Peyer's patch (tissue), 4 donors: ENCODE measurements around the gene SASH1. TPM values are rescaled to one million over a fixed set of nuclear protein-coding genes. Genes with fewer than 3 reads are reported as not detected.

Experiments used
- DNase-seq, 3 donors: peaks; one replicate each; pipeline ENCODE4 v3.0.0-alpha.2; 2017 to 2019
- H3K27ac ChIP-seq, 4 donors: fragments of 200-600 bp; sonication (generic); one replicate each; pipeline ENCODE4 v1.5.1; 2016 to 2019
- H3K27me3 ChIP-seq, 2 donors: fragments of 200-600 bp; sonication (generic); one replicate each; pipeline ENCODE4 v1.5.1; 2019
- H3K36me3 ChIP-seq, 3 donors: fragments of 200-600 bp; sonication (generic); one replicate each; pipeline ENCODE4 v1.5.1; 2016 to 2019
- H3K4me1 ChIP-seq, 4 donors: fragments of 200-600 bp; sonication (generic); one replicate each; pipeline ENCODE4 v1.5.1; 2016 to 2019
- H3K4me3 ChIP-seq, 4 donors: fragments of 200-600 bp; sonication (generic); 1 replicate in 3 of 4; 2 replicates in 1 of 4; pipeline ENCODE4 v1.5.1; 2016 to 2019; ENCODE audit warnings: mild to moderate bottlenecking in 1 of 4
- H3K9me3 ChIP-seq, 4 donors: fragments of 200-600 bp; sonication (generic); one replicate each; pipeline ENCODE4 v1.5.1; 2016 to 2019; ENCODE audit warnings: mild to moderate bottlenecking in 1 of 4
- CTCF ChIP-seq, 6 experiments: fragments of 450-650 bp in 4 of 6; fragments of 200-600 bp in 2 of 6; sonication (generic) in 1 of 6; IDR thresholded peaks; one replicate each; pipeline ENCODE4 v1.5.1; 2017 to 2019; ENCODE audit warnings: antibody characterized with exemption in 6 of 6, mild to moderate bottlenecking in 3 of 6, moderate library complexity in 1 of 6
- POLR2A ChIP-seq, 2 donors: fragments of 450-650 bp; IDR thresholded peaks; one replicate each; pipeline ENCODE4 v1.5.1; 2017; ENCODE audit warnings: antibody characterized with exemption in 2 of 2, mild to moderate bottlenecking in 2 of 2, moderate library complexity in 2 of 2
- total RNA-seq, 4 donors: library from RNA; depleted of rRNA; stranded (reverse); fragments of >200 nt; gene quantifications; one replicate each; pipeline ENCODE4 v1.1.0, GENCODE V29; 2016

Gene SASH1
- total RNA-seq, 4 donors from 2014 or later: 17.2 to 141 (median 38.1) TPM

- no peaks in the 10 kb centered on the region for H3K9me3 ChIP-seq
- no peaks in the 10 kb centered on the region for H3K27me3 ChIP-seq
- peak overlapping the region; percentile 33 to 85 (median 64) for H3K4me3 ChIP-seq
- peaks cover 0 to 7% (median 0%) of the 10 kb centered on the region in 4 donors for H3K4me1 ChIP-seq
- H3K27ac ChIP-seq: peak overlapping the region; percentile 46 to 85 (median 68)
- peak in 1 of 3 donors; percentile 47 for DNase-seq
- no peaks in the 10 kb centered on the region for H3K36me3 ChIP-seq
- TF ChIP-seq CTCF (IDR thresholded peaks at IDR 0.05) (peak in 3 of 6 experiments; percentile 8 to 20 (median 9)), POLR2A (IDR thresholded peaks at IDR 0.05) (no peak)
Observed at GRCh38 chr6:148343047-148343782, 577 bp downstream of the SASH1 start.

GRCh38 chr6:148345176-148345575, 2.5 kb downstream of the SASH1 start:
- DNase-seq: no peak
- TF ChIP-seq CTCF (IDR thresholded peaks at IDR 0.05) (no peak), POLR2A (IDR thresholded peaks at IDR 0.05) (no peak)
- Histone ChIP-seq H3K36me3 (no peaks in the 10 kb centered on the region), H3K9me3 (no peaks in the 10 kb centered on the region), H3K4me3 (peak overlapping the region in 2 of 4 donors; percentile 6 to 83), H3K27ac (no peak overlapping the region), H3K27me3 (no peaks in the 10 kb centered on the region), H3K4me1 (peaks cover 0 to 7% (median 0%) of the 10 kb centered on the region in 4 donors)

- Histone ChIP-seq H3K4me1 (peaks cover 0 to 7% (median 0%) of the 10 kb centered on the region in 4 donors), H3K9me3 (no peaks in the 10 kb centered on the region), H3K27ac (peak overlapping the region in 1 of 4 donors; percentile 9), H3K36me3 (no peaks in the 10 kb centered on the region), H3K27me3 (no peaks in the 10 kb centered on the region), H3K4me3 (peak overlapping the region in 1 of 4 donors; percentile 83)
- no peak for TF ChIP-seq POLR2A (IDR thresholded peaks at IDR 0.05)
- TF ChIP-seq CTCF (IDR thresholded peaks at IDR 0.05): no peak
- no peak for DNase-seq
Observed at GRCh38 chr6:148345578-148345977, 2.9 kb downstream of the SASH1 start.

- no peak for TF ChIP-seq POLR2A (IDR thresholded peaks at IDR 0.05)
- TF ChIP-seq CTCF (IDR thresholded peaks at IDR 0.05): no peak
- H3K4me3 ChIP-seq: no peak overlapping the region
- H3K4me1 ChIP-seq: peaks cover 0 to 7% (median 0%) of the 10 kb centered on the region in 4 donors
- no peak overlapping the region for H3K27ac ChIP-seq
- no peaks in the 10 kb centered on the region for H3K27me3 ChIP-seq
- no peak for DNase-seq
- no peaks in the 10 kb centered on the region for H3K9me3 ChIP-seq
- no peaks in the 10 kb centered on the region for H3K36me3 ChIP-seq
Observed at GRCh38 chr6:148346681-148347440, 4.2 kb downstream of the SASH1 start.

GRCh38 chr6:148347441-148348054, 4.9 kb downstream of the SASH1 start:
- Histone ChIP-seq H3K4me1 (peaks cover 0 to 7% (median 0%) of the 10 kb centered on the region in 4 donors), H3K36me3 (no peaks in the 10 kb centered on the region), H3K4me3 (no peak overlapping the region), H3K9me3 (no peaks in the 10 kb centered on the region), H3K27me3 (no peaks in the 10 kb centered on the region), H3K27ac (no peak overlapping the region)
- DNase-seq: no peak
- TF ChIP-seq POLR2A (IDR thresholded peaks at IDR 0.05) (no peak), CTCF (IDR thresholded peaks at IDR 0.05) (no peak)
